ENCODE results near the gene NEK1.

DNA sequence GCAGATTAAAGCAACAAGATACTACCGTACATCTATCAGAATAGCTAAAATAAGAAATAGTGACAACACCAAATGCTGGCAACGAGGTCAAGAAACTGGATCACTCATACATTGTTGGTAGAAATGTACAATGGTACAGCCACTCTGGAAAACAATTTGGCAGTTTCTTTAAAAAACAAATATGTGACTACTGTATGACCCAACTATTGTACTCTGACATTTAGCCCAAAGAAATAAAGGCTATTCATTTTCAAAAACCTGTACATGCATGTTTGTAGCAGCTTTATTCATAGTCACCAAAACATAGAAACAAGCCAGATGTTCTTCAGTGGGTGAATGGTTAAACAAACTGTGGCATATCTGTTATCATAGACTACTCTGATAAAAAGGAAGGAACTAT is 16.2 kb upstream of the NEK1 start:
- TF ChIP-seq POLR2AphosphoS5 (IDR thresholded peaks at IDR 0.05; ENCODE audit: insufficient read depth, low read depth, low read length) (no peak), MYC (IDR thresholded peaks at IDR 0.05; ENCODE audit: low read depth, low read length) (no peak)
- TF ChIP-seq, protein P1, sequence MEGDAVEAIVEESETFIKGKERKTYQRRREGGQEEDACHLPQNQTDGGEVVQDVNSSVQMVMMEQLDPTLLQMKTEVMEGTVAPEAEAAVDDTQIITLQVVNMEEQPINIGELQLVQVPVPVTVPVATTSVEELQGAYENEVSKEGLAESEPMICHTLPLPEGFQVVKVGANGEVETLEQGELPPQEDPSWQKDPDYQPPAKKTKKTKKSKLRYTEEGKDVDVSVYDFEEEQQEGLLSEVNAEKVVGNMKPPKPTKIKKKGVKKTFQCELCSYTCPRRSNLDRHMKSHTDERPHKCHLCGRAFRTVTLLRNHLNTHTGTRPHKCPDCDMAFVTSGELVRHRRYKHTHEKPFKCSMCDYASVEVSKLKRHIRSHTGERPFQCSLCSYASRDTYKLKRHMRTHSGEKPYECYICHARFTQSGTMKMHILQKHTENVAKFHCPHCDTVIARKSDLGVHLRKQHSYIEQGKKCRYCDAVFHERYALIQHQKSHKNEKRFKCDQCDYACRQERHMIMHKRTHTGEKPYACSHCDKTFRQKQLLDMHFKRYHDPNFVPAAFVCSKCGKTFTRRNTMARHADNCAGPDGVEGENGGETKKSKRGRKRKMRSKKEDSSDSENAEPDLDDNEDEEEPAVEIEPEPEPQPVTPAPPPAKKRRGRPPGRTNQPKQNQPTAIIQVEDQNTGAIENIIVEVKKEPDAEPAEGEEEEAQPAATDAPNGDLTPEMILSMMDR (IDR thresholded peaks at IDR 0.05; ENCODE audit: extremely low read depth in 1 of 2, insufficient read depth in 1 of 2, low read depth in 1 of 2, low read length in 2 of 2): no peak
- TF ChIP-seq, protein P2, sequence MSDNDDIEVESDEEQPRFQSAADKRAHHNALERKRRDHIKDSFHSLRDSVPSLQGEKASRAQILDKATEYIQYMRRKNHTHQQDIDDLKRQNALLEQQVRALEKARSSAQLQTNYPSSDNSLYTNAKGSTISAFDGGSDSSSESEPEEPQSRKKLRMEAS (IDR thresholded peaks at IDR 0.05; ENCODE audit: insufficient read depth, insufficient read length): no peak

Data from endothelial cell of umbilical vein (primary cell).